HFF-Myc (cell line): ENCODE results near the gene ARMC12.

Experiments used
- DNase-seq: peaks from one replicate; pipeline ENCODE4 v3.0.0-alpha.2; 2011; ENCODE audit warnings: low read depth; ENCODE audit errors: extremely low read depth
- H3K4me3 ChIP-seq: replicated peaks from 2 replicates; pipeline ENCODE4 v1.5.1; 2011; ENCODE audit warnings: low read depth, mild to moderate bottlenecking, control low read depth, low read length
- CTCF ChIP-seq: IDR thresholded peaks from 2 replicates; pipeline ENCODE4 v1.5.1; 2012; ENCODE audit warnings: mild to moderate bottlenecking, low read depth, low read length, control low read depth; ENCODE audit errors: missing control alignments

The ARMC12 gene

DNA sequence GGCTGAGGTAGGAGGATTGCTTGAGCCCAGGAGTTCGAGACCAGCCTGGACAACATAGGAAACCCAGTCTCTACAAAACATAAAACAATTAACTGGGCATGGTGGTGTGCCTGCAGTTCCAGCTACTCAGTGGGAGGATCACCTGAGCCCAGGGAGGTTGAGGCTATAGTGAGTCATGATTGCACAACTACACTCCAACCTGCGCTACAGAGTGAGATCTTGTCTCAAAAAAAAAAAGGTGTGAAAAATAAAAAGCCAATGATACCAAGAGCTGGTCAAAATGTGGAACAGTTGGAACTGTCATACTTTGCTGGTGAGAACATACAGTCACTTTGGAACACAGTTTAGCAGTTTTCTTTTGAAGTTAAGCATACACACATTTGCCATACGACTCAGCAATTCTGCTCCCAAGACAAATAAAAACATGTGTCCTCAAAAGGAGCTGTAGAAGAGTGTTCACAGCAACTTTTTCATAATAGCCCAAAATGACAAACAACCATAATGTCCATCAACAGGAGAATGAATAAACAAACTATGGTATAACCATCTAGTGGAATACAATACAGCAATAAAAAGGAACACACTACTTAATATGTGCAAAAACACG lies 26.5 kb upstream of the ARMC12 start:
- no peak for DNase-seq
- no peak for TF ChIP-seq CTCF
- no peak overlapping the region for H3K4me3 ChIP-seq

DNA sequence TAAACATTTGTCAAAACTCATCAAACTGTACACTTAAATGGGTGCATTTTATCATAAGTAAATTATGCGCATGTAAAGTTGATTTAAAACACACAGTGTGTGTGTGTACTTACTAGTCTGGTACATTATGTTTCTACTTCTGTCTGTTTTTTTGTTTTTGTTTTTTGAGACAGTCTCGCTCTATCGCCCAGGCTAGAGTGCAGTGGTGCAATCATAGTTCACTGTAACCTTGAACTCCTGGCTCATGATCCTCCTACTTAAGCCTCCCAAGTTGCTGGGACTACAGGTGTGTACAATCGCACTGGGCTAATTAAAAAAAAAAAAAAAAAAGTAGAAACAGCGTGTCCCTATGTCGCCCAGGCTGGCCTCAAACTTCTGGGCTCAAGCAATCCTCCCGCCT lies 25.1 kb upstream of the ARMC12 start:
- no peak for DNase-seq
- H3K4me3 ChIP-seq = no peak overlapping the region
- no peak for TF ChIP-seq CTCF

DNA sequence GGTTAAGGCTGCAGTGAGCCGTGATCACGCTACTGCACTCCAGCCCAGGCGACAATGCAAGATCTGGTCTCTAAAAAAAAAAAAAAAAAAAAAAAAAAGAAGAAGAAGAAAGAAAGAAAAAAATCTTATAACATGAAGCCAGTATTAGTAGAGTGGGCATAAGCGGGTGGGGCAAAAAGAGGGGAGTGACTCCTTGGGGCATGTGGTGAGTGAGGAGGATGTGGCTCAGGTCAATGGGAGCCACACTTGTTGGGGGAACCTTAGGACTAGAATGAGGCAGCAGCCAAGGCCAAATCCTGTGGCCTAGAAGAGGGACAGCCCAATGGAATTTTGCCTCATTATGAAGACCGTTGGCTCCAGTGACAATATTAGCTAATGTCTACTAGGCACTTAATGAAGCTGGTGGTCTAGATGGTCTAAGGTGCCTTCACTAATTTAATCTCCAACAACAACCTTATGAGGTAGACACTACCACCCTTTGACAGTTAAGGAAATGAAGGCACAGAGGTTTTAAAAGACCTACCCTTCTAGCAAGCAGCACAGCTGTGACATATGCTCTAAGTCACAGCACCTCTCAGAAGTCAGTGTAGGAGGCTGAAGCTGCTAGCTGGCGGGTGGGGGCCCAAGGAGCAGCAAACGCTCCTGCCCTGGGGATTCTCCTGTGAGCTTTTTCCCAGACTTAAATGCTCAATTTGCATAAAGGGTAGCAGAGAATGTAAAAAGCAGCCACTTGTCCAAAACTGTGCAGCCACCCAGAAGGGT lies 23.6 kb upstream of the ARMC12 start:
- no peak overlapping the region for H3K4me3 ChIP-seq
- TF ChIP-seq CTCF = no peak
- DNase-seq = no peak

GRCh38 chr6:35716798-35717197 lies 20.0 kb upstream of the ARMC12 start:
- no peak for TF ChIP-seq CTCF
- no peak overlapping the region for H3K4me3 ChIP-seq
- no peak for DNase-seq

GRCh38 chr6:35717449-35718374 lies 19.1 kb upstream of the ARMC12 start:
- DNase-seq = no peak
- no peak for TF ChIP-seq CTCF
- H3K4me3 ChIP-seq = no peak overlapping the region

- H3K4me3 ChIP-seq = no peak overlapping the region
- no peak for TF ChIP-seq CTCF
- no peak for DNase-seq
Observed at GRCh38 chr6:35718375-35718736, 18.5 kb upstream of the ARMC12 start.
